Activated naive CD4-positive, alpha-beta T cell treated with anti-CD3 and anti-CD28 coated beads for 36 hours (primary cell): ENCODE measurements around the gene PRRG3. TPM values are rescaled to one million over a fixed set of nuclear protein-coding genes. Genes with fewer than 3 reads are reported as not detected.

Source experiments
- CTCF ChIA-PET: fragments of 350-600 bp; sonication (Branson Sonifier 250); formaldehyde crosslinking; loops from one replicate; lab custom pipeline; 2021; ENCODE audit warnings: antibody characterized with exemption; lab: Charles Lee
- DNase-seq: peaks from one replicate; pipeline ENCODE4 v3.0.0-alpha.2; 2020
- H3K27ac Mint-ChIP-seq: one replicate; pipeline ENCODE4 v1.8.0; 2021; ENCODE audit warnings: mild to moderate bottlenecking, mixed read lengths
- H3K27me3 Mint-ChIP-seq: one replicate; pipeline ENCODE4 v1.8.0; 2021; ENCODE audit warnings: low read depth, mixed read lengths
- H3K36me3 Mint-ChIP-seq: one replicate; pipeline ENCODE4 v1.8.0; 2021; ENCODE audit warnings: low read depth, mixed read lengths
- H3K4me1 Mint-ChIP-seq: one replicate; pipeline ENCODE4 v1.8.0; 2021; ENCODE audit warnings: low read depth, mixed read lengths
- H3K4me3 Mint-ChIP-seq: one replicate; pipeline ENCODE4 v1.8.0; 2021; ENCODE audit warnings: mild to moderate bottlenecking, moderate library complexity, mixed read lengths
- H3K9me3 Mint-ChIP-seq: one replicate; pipeline ENCODE4 v1.8.0; 2021; ENCODE audit warnings: mixed read lengths
- intact Hi-C: fragments of 100-400 bp; cut with micrococcal nuclease; formaldehyde crosslinking; loops from one replicate; pipeline ENCODE4 v1.15.1; 2023
- total RNA-seq, 2 experiments: library from RNA; stranded (reverse); gene quantifications; one replicate each; pipeline ENCODE4 v1.2.3, GENCODE V29; 2021

PRRG3 gene
- total RNA-seq, 2 experiments from 2014 or later: not detected

DNA sequence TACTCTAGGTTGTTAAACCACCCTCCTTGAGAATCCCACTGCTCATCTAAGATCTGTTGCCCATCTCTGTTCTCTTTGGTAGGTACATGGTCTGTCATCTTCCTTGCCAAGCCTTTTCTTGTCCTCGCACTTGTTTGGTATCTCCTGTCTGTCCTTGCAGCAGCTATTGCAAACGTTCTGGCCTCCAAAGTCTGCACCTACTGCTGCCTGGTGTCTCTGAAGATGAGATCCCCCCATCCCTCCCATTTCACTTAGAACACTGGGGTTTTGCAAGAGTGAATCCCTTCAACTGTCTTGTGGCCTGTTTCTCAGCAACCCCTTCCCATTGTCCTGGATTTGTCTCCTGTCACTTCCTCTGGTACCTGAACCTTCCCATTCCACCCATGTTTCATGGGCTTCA, 40.0 kb downstream of the PRRG3 start:
- Mint-ChIP-seq H3K4me3 (no peak overlapping the region), H3K4me1 (no peaks in the 10 kb centered on the region), H3K9me3 (no peaks in the 10 kb centered on the region), H3K27me3 (peaks cover 8% of the 10 kb centered on the region), H3K27ac (peak overlapping the region; percentile 48), H3K36me3 (no peaks in the 10 kb centered on the region)
- CTCF ChIA-PET: no interaction called here
- intact Hi-C loops: no loop called here
- DNase-seq: no peak

DNA sequence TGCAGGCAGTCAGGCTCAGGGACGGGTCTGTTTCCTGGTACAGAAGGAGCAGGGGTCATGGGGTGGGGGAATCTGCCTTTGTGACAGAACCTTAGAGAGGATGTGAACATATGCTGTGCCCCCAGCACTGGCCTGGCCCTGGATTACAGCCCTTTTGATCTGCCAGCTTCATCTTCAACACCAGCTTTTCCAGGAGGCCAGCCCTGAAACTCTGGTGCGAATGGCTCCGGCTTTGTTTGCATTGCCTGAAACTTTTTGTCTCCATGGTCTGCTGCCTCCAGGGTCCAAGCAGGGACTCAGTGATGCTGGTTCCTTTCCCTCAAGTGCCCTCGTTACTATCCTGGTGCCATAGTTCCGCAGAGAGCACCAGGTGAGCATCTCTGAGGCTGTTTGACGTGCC, 41.4 kb downstream of the PRRG3 start:
- Mint-ChIP-seq H3K36me3 (no peaks in the 10 kb centered on the region), H3K4me1 (no peaks in the 10 kb centered on the region), H3K27me3 (peaks cover 8% of the 10 kb centered on the region), H3K4me3 (no peak overlapping the region), H3K27ac (no peak overlapping the region), H3K9me3 (no peaks in the 10 kb centered on the region)
- no peak for DNase-seq
- intact Hi-C loops: no loop called here
- CTCF ChIA-PET: no interaction called here

DNA sequence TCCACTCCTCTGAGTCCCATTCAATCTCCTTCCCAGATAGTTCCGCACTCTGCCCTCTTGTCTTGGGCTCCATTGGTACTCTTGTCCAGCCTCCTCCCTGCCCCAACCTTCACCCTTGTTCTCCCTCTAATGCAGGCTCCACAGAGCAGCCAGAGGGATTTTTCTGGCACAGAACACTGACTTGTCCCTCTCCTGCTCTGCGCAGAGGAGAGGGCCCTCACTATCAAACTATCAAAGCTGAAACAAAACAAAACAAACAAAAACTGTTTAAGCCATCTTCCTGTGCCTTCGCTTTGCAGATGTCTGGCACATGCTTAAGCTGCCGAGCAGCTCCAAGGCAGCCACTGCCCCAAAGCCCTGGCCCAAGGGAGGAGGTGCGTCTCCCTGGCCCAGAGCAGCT, 42.2 kb downstream of the PRRG3 start:
- no peak overlapping the region for H3K27ac Mint-ChIP-seq
- H3K4me1 Mint-ChIP-seq: no peaks in the 10 kb centered on the region
- CTCF ChIA-PET: no interaction called here
- H3K9me3 Mint-ChIP-seq: no peaks in the 10 kb centered on the region
- DNase-seq: no peak
- peaks cover 8% of the 10 kb centered on the region for H3K27me3 Mint-ChIP-seq
- intact Hi-C loops: no loop called here
- H3K4me3 Mint-ChIP-seq: no peak overlapping the region
- H3K36me3 Mint-ChIP-seq: no peaks in the 10 kb centered on the region

DNA sequence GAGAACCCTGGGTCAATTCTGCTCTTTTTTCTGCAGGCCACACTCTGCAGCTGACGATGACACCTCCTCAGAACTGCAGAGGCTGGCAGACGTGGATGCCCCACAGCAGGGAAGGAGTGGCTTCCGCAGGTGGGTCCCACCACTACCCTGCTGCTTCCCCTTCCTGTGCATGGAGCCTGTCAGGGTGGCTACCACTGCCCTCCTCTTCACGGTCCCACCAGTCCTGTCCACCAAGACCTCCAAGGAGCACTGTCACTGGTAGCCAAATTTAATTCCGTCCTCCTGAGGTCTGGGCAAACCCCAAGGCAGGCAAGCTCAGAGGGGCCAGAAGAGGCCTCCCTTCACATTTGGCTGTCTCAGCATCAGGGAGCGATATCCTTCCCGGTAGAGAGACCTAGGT, 43.5 kb downstream of the PRRG3 start:
- Mint-ChIP-seq H3K4me1 (no peaks in the 10 kb centered on the region), H3K27ac (no peak overlapping the region), H3K27me3 (peaks cover 10% of the 10 kb centered on the region), H3K36me3 (no peaks in the 10 kb centered on the region), H3K9me3 (no peaks in the 10 kb centered on the region), H3K4me3 (no peak overlapping the region)
- no peak for DNase-seq
- CTCF ChIA-PET: no interaction called here
- intact Hi-C loops: no loop called here

DNA sequence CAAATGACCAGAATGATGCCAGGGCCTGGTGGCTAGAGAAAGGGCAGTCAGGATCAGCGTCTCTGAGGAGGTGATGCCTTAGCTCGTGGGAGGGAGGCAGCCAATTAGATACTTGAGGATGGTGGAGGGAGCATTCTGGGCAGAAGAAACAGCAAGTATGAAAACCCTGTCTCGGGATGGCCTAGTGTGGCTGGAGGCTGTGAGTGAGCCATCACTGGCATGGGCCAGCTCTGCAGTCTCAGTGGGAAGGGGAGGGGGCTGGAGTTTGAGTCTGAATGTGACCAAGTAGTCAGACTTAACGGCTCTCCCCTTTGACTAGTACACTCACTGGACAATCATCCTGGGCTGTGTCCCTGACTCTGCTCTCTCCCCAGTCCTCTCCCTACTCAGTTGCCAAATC, 46.3 kb downstream of the PRRG3 start:
- CTCF ChIA-PET: no interaction called here
- Mint-ChIP-seq H3K4me3 (no peak overlapping the region), H3K36me3 (no peaks in the 10 kb centered on the region), H3K27me3 (peaks cover 5% of the 10 kb centered on the region), H3K27ac (no peak overlapping the region), H3K4me1 (no peaks in the 10 kb centered on the region), H3K9me3 (no peaks in the 10 kb centered on the region)
- intact Hi-C loops: no loop called here
- no peak for DNase-seq

DNA sequence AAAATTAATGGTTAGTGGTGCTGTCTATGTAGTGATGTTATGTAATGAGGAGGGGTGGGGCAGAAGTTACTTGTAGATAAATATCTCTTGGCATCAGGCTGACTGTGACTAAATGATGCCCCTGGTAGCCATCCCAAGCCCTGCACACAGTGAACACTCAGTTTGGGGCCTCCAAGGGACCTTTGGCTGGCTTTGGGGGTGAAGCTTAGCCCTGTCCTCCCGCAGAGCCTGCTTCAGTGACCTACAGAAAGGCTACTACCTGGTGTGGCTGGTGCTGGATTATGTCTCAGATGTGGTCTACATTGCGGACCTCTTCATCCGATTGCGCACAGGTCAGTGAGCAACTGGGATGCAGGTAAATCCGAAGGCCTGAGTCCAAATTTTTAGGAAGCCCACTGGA, 47.1 kb downstream of the PRRG3 start:
- no peak for DNase-seq
- CTCF ChIA-PET: no interaction called here
- H3K9me3 Mint-ChIP-seq: no peaks in the 10 kb centered on the region
- no peak overlapping the region for H3K4me3 Mint-ChIP-seq
- H3K27me3 Mint-ChIP-seq: peaks cover 3% of the 10 kb centered on the region
- intact Hi-C loops: no loop called here
- H3K4me1 Mint-ChIP-seq: no peaks in the 10 kb centered on the region
- H3K27ac Mint-ChIP-seq: no peak overlapping the region
- H3K36me3 Mint-ChIP-seq: no peaks in the 10 kb centered on the region

- no peak for DNase-seq
- Mint-ChIP-seq H3K36me3 (no peaks in the 10 kb centered on the region), H3K4me1 (no peaks in the 10 kb centered on the region), H3K27ac (no peak overlapping the region), H3K9me3 (no peaks in the 10 kb centered on the region), H3K4me3 (no peak overlapping the region), H3K27me3 (peaks cover 2% of the 10 kb centered on the region)
- CTCF ChIA-PET: no interaction called here
- intact Hi-C loops: no loop called here
Measured at GRCh38 chrX:151743651-151744470, 48.6 kb downstream of the PRRG3 start.

DNA sequence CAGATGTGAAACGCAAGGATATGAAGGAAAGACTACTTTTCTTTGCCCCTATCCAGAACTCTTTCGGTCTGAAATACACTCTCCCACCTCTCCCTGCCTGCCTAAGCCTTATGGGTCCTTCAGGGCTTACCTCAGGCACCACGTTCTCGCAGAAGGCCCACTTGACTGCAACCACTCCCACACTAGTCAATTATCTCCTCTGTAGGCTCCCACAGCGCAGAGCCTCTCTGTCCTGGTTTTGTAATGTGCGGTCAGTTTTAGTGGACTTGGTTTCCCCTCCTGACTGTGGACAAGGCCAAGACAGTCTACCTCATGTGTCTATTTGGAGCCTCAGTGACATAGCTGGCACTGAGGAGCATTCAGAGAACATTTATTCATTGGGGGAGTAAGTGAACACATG, 50.4 kb downstream of the PRRG3 start:
- Mint-ChIP-seq H3K27ac (no peak overlapping the region), H3K36me3 (no peaks in the 10 kb centered on the region), H3K4me3 (no peak overlapping the region), H3K9me3 (no peaks in the 10 kb centered on the region), H3K27me3 (peaks cover 5% of the 10 kb centered on the region), H3K4me1 (no peaks in the 10 kb centered on the region)
- no peak for DNase-seq
- intact Hi-C loops: no loop called here
- CTCF ChIA-PET: no interaction called here

DNA sequence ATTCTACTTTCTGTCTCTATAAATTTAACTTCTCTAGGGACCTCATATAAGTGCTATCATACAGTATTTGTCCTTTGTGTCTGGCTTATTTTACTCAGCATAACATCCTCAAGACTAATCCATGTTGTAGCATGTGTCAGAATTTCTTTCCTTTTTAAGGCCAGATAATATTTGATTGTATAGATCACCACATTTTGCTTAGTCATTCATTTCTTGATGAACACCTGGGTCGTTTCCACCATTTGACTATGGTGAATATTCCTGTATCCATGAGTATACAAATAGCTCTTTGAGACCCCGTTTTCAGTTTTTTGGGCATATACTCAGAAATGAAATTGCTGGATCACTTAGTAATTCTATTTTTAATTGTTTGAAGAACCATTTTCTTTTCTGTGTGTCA, 51.2 kb downstream of the PRRG3 start:
- Mint-ChIP-seq H3K4me3 (no peak overlapping the region), H3K27me3 (peaks cover 9% of the 10 kb centered on the region), H3K4me1 (no peaks in the 10 kb centered on the region), H3K27ac (no peak overlapping the region), H3K36me3 (no peaks in the 10 kb centered on the region), H3K9me3 (no peaks in the 10 kb centered on the region)
- intact Hi-C loops: no loop called here
- CTCF ChIA-PET: no interaction called here
- DNase-seq: no peak

DNA sequence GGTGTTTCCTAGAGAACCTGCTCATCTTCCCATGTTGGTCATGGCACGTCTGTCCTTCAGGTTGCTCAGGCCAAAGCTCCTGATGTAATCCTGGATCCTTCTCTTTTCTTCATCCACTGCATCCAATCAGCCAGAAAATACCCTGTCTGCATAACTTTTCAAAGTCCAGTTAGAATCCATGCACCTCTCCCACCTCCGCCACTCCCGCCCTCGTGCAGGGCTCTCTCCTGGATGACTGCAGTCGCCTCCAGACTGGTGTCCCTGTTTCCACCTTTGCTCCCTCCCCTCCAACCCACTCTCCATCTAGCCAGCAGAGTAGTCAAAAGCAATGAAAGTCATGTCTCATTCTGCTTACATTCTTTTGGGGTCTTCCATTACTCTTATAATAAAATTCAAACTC, 55.3 kb downstream of the PRRG3 start:
- H3K9me3 Mint-ChIP-seq: no peaks in the 10 kb centered on the region
- H3K36me3 Mint-ChIP-seq: no peaks in the 10 kb centered on the region
- no peak overlapping the region for H3K27ac Mint-ChIP-seq
- intact Hi-C loops: loop anchor here (5.0 kb wide), 1 partner anchor 1067 kb away; no protein-coding TSS in a partner anchor
- no peaks in the 10 kb centered on the region for H3K4me1 Mint-ChIP-seq
- DNase-seq: no peak
- CTCF ChIA-PET: interaction anchor here (0.6 kb wide), 2 partner anchors 18 to 601 kb away, joined by 3 to 7 read pairs; no protein-coding TSS in a partner anchor
- no peak overlapping the region for H3K4me3 Mint-ChIP-seq
- peaks cover 10% of the 10 kb centered on the region for H3K27me3 Mint-ChIP-seq

DNA sequence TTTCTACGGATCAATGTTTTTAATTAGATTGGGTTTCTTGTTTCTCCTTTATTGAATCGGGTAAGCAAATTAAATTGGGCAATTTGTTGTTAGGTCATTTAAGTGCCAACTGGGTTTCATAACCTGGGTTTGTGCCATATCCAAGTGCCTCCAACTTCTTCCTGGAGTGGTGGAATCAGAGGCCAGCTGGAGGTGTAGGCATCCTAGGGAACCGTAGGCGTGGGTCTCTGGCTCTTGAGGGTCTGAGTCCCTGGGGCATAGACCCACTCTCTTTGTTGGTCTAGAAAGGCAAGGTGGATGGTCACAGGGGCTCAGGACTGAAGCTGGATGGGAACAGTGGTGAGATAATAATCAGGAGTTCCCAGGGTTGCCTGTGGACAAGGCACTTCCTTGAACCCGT, 57.6 kb downstream of the PRRG3 start:
- no peaks in the 10 kb centered on the region for H3K9me3 Mint-ChIP-seq
- no peak overlapping the region for H3K27ac Mint-ChIP-seq
- no peaks in the 10 kb centered on the region for H3K4me1 Mint-ChIP-seq
- DNase-seq: no peak
- no peaks in the 10 kb centered on the region for H3K36me3 Mint-ChIP-seq
- H3K4me3 Mint-ChIP-seq: no peak overlapping the region
- peaks cover 10% of the 10 kb centered on the region for H3K27me3 Mint-ChIP-seq
- CTCF ChIA-PET: interaction anchor here (1.1 to 1.6 kb wide), 3 partner anchors 148 to 880 kb away, joined by 3 to 6 read pairs (median 3); no protein-coding TSS in a partner anchor
- intact Hi-C loops: loop anchor here (1.0 to 5.0 kb wide), 2 partner anchors 883 to 1064 kb away; no protein-coding TSS in a partner anchor

DNA sequence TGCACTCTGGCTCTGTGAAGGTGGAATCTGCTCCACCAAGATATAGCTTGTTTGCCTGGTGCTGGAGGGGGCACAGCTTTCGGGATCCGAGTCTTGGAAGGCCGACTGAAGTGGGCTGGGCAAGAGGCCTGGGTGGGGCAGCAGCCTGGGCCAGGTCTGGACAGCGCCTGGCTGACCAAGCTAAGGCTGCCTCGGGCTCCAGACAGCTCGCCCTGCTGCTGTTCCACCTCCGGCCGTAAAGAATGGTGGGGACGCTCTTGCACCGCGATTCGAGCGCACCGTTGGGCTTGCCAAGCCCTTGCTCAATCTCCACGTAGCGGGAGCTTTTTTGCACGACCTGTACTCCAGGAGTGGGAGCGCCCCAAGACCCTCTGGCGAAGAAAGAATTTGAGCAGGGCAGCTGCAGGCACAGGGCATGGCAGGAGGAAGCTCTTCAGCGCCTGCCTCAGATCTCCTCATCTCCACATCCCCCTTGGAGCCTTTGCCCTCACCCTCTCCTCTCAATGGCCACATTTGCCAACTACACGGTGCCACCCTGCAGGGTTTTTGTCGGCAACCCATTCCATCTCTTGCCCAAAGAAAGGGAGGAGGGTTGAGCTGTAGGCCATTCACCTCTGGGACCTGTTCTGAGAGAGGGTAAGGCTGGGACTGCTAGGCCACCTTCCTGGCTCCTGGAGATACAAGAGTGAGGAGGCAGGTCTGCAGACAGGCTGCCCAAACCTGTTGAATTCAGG, 58.2 kb downstream of the PRRG3 start:
- Mint-ChIP-seq H3K27ac (no peak overlapping the region), H3K27me3 (peaks cover 10% of the 10 kb centered on the region), H3K4me1 (no peaks in the 10 kb centered on the region), H3K9me3 (no peaks in the 10 kb centered on the region), H3K36me3 (no peaks in the 10 kb centered on the region), H3K4me3 (no peak overlapping the region)
- intact Hi-C loops: loop anchor here (1.0 to 5.0 kb wide), 2 partner anchors 883 to 1064 kb away; no protein-coding TSS in a partner anchor
- CTCF ChIA-PET: interaction anchor here (1.1 to 1.6 kb wide), 3 partner anchors 147 to 879 kb away, joined by 3 to 6 read pairs (median 3); no protein-coding TSS in a partner anchor
- peak; percentile 19 for DNase-seq
